Smooth muscle cell (in vitro differentiated cells): ENCODE measurements around the gene SEMA5B. TPM values are rescaled to one million over a fixed set of nuclear protein-coding genes. Genes with fewer than 3 reads are reported as not detected.

Experiments
- DNase-seq: peaks from one replicate; lab custom pipeline; 2025; ENCODE audit not compliant: unreplicated experiment; lab: John Stamatoyannopoulos, UW
- H2AFZ ChIP-seq: fragments of 200-600 bp; sonication (generic); 2 replicates; pipeline ENCODE4 v1.6.0; 2016; ENCODE audit warnings: antibody characterized with exemption, low read depth, mild to moderate bottlenecking
- H3F3A ChIP-seq: fragments of 200-600 bp; sonication (generic); 2 replicates; pipeline ENCODE4 v1.6.0; 2017; ENCODE audit warnings: antibody characterized with exemption, low read depth
- H3K27ac ChIP-seq: fragments of 200-600 bp; sonication (generic); 2 replicates; pipeline ENCODE4 v1.5.1; 2016; ENCODE audit warnings: low read depth, mild to moderate bottlenecking
- H3K27me3 ChIP-seq: fragments of 200-600 bp; sonication (generic); 2 replicates; pipeline ENCODE4 v1.6.1; 2016; ENCODE audit warnings: low read depth, mild to moderate bottlenecking
- H3K36me3 ChIP-seq: fragments of 200-600 bp; sonication (generic); 2 replicates; pipeline ENCODE4 v1.5.1; 2016; ENCODE audit warnings: low read depth
- H3K4me1 ChIP-seq: fragments of 200-600 bp; sonication (generic); 2 replicates; pipeline ENCODE4 v1.5.1; 2016; ENCODE audit warnings: low read depth
- H3K4me2 ChIP-seq: fragments of 200-600 bp; sonication (generic); 2 replicates; pipeline ENCODE4 v1.6.0; 2016; ENCODE audit warnings: mild to moderate bottlenecking
- H3K4me3 ChIP-seq: fragments of 200-600 bp; sonication (generic); 2 replicates; pipeline ENCODE4 v1.5.1; 2016; ENCODE audit warnings: mild to moderate bottlenecking
- H3K79me2 ChIP-seq: fragments of 200-600 bp; sonication (generic); 2 replicates; pipeline ENCODE4 v1.6.0; 2016; ENCODE audit warnings: low read depth, mild to moderate bottlenecking
- H3K9ac ChIP-seq: fragments of 200-600 bp; sonication (generic); 2 replicates; pipeline ENCODE4 v1.6.0; 2016; ENCODE audit warnings: low read depth
- H3K9me3 ChIP-seq: fragments of 200-600 bp; sonication (generic); replicated peaks from 2 replicates; pipeline ENCODE4 v1.5.1; 2016; ENCODE audit warnings: low read depth
- H4K20me1 ChIP-seq: fragments of 200-600 bp; sonication (generic); 2 replicates; pipeline ENCODE4 v1.6.0; 2016; ENCODE audit warnings: low read depth
- CTCF ChIP-seq: fragments of 200-600 bp; sonication (generic); IDR thresholded peaks from 2 replicates; pipeline ENCODE4 v1.5.1; 2017; ENCODE audit warnings: borderline replicate concordance, mild to moderate bottlenecking, antibody characterized with exemption; ENCODE audit not compliant: insufficient read depth, poor library complexity, severe bottlenecking
- WGBS: methylation state at CpG from one replicate; pipeline ENCODE4 v1.1.7; 2016; ENCODE audit warnings: low lambda C conversion rate; 5-methylcytosine and 5-hydroxymethylcytosine counted together
- polyA plus RNA-seq: library from polyadenylated mRNA; unstranded; fragments of >200 nt; fragmentation: Nextera tagmentation; extraction: Ambion mirVana; gene quantifications from 2 replicates; pipeline ENCODE4 v1.2.1, GENCODE V29; 2016
- total RNA-seq: library from RNA; depleted of rRNA; stranded (reverse); fragments of >200 nt; gene quantifications from 2 replicates; pipeline ENCODE4 v1.2.3, GENCODE V29; 2014

The SEMA5B gene
- total and polyA plus RNA-seq, 2 experiments from 2014 or later = not detected

- Histone ChIP-seq H3K79me2 (no peaks in the 10 kb centered on the region), H3K4me3 (no peak overlapping the region), H3K27ac (no peak overlapping the region), H3K36me3 (no peaks in the 10 kb centered on the region), H3K4me1 (peaks cover 10% of the 10 kb centered on the region), H3F3A (no peaks in the 10 kb centered on the region), H3K4me2 (no peak overlapping the region), H3K9me3 (no peaks in the 10 kb centered on the region), H3K9ac (no peak overlapping the region), H2AFZ (no peak overlapping the region), H4K20me1 (no peaks in the 10 kb centered on the region), H3K27me3 (peaks cover 13% of the 10 kb centered on the region)
- TF ChIP-seq CTCF = no peak
- DNase-seq = no peak
- 78% methylated on average over 8 of the region's 8 CpGs for WGBS
Measured at GRCh38 chr3:122893282-122893681, 134.3 kb downstream of the SEMA5B start.

GRCh38 chr3:122892118-122892960 is 135.2 kb downstream of the SEMA5B start:
- H2AFZ ChIP-seq = no peak overlapping the region
- no peaks in the 10 kb centered on the region for H3K79me2 ChIP-seq
- H3K36me3 ChIP-seq = no peaks in the 10 kb centered on the region
- TF ChIP-seq CTCF = no peak
- no peak overlapping the region for H3K4me3 ChIP-seq
- peaks cover 13% of the 10 kb centered on the region for H3K27me3 ChIP-seq
- H3K9me3 ChIP-seq = no peaks in the 10 kb centered on the region
- no peak for DNase-seq
- no peak overlapping the region for H3K27ac ChIP-seq
- H3K9ac ChIP-seq = no peak overlapping the region
- no peak overlapping the region for H3K4me2 ChIP-seq
- no peaks in the 10 kb centered on the region for H4K20me1 ChIP-seq
- peaks cover 10% of the 10 kb centered on the region for H3K4me1 ChIP-seq
- H3F3A ChIP-seq = no peaks in the 10 kb centered on the region
- WGBS = 95% methylated on average over 21 of the region's 21 CpGs

- no peak for TF ChIP-seq CTCF
- H2AFZ ChIP-seq = no peak overlapping the region
- H3F3A ChIP-seq = no peaks in the 10 kb centered on the region
- no peak overlapping the region for H3K9ac ChIP-seq
- H3K4me2 ChIP-seq = no peak overlapping the region
- H3K27ac ChIP-seq = no peak overlapping the region
- H3K36me3 ChIP-seq = no peaks in the 10 kb centered on the region
- H4K20me1 ChIP-seq = no peaks in the 10 kb centered on the region
- H3K4me1 ChIP-seq = peaks cover 10% of the 10 kb centered on the region
- H3K79me2 ChIP-seq = no peaks in the 10 kb centered on the region
- H3K27me3 ChIP-seq = peaks cover 9% of the 10 kb centered on the region
- 84% methylated on average over 4 of the region's 4 CpGs for WGBS
- no peak for DNase-seq
- no peaks in the 10 kb centered on the region for H3K9me3 ChIP-seq
- H3K4me3 ChIP-seq = no peak overlapping the region
Measured at GRCh38 chr3:122890720-122891220, 136.8 kb downstream of the SEMA5B start.
